HEK293T (cell line): ENCODE results near the gene SCAF1.

Source experiments
- FOXA1 ChIP-seq: fragments of 450-650 bp; IDR thresholded peaks from 2 replicates; pipeline ENCODE4 v1.6.1; 2016; ENCODE audit warnings: mild to moderate bottlenecking
- FOXK2 ChIP-seq: fragments of 450-650 bp; IDR thresholded peaks from 2 replicates; pipeline ENCODE4 v1.6.1; 2016; ENCODE audit warnings: mild to moderate bottlenecking
- FOXM1 ChIP-seq: fragments of 450-650 bp; IDR thresholded peaks from 2 replicates; pipeline ENCODE4 v1.6.1; 2017; ENCODE audit warnings: mild to moderate bottlenecking, borderline replicate concordance

GRCh38 chr19:49667473-49667872, 25.5 kb downstream of the SCAF1 start:
- TF ChIP-seq FOXA1 (no peak), FOXK2 (no peak), FOXM1 (no peak)
